Measurements from ENCODE around the gene TLR1. TPM values are rescaled to one million over a fixed set of nuclear protein-coding genes. Genes with fewer than 3 reads are reported as not detected.
"Not testable (repeated sequence)": the region's sequence is repeated elsewhere in the genome, so short reads cannot be mapped to it uniquely, and the experiment has no call there.

TLR1 gene
- total RNA-seq, 1 donor from 2014 or later: 1.9 TPM

DNA sequence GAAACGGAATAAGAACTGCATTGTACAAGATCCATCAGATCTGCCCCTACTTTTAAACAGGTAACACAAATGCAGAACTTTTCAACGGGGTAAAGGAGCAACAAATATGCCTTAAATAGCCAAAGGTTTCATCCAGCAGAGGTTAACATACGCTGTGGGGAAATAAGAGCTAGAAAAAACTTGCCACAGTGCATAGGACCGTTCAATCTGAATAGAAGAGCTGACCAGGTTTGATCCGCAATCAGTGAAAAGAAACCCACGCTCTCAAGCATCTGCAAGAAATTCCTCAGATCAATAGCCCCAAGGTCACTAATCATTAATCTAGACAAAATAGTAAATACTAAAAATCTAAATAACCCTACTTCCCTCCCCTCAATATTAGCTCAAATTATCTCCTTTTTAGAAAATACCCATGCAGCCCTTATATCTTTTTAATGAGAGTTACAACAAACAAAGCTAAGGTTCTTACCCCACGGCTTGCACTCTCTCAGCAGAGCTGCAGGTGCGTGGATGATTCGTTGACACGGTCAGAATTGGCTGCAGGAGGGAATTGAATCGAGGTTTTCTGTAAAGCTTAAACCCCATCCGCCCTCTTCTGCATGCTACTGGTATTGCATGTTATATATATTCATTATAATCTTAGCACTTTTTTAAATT is 22.0 kb downstream of the TLR1 start, which contains the start of gene TLR10:
TLR10 (minus strand) TSS at position 539 of the 657 bp plus-strand sequence. CDS start 7,400 bp downstream, outside the sequence.
- no peak within 1 kb of the TSS for H3K4me3 Mint-ChIP-seq
- H3K36me3 Mint-ChIP-seq (ENCODE audit: low read depth): peaks cover 2% of the 10 kb centered on the region
- H3K9me3 Mint-ChIP-seq: no peaks in the 10 kb centered on the region
- peaks cover 11% of the 10 kb centered on the region for H3K4me1 Mint-ChIP-seq (ENCODE audit: low read depth)
- intact Hi-C loops (cut with micrococcal nuclease): loop anchor here (1.0 kb wide), 5 partner anchors 22 to 720 kb away; partner anchors contain the start of genes TLR1 and TLR6
- H3K27me3 Mint-ChIP-seq (ENCODE audit: insufficient read depth): peaks cover 1% of the 10 kb centered on the region
- no peak for DNase-seq (ENCODE audit: low spot score)
- no peak within 1 kb of the TSS for H3K27ac Mint-ChIP-seq

DNA sequence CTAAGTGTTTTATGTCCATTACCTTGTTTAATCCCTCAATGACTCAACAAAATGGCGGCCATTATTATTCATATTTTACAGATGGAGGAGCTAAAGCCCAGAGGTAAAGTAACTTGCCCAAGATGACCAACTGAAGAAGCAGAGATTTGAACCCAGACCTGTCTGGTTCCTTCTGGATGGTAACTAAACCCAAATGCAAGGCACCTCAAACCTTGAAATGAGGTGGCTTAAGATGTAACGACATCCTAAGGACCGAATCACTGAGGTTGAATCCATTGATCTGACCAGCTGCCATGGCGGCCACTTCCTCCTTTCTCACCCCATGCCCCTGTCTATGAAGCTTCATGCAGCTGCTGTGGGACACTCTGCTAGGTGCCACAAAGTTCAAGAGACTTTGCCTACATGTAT is 22.7 kb downstream of the TLR1 start:
- no peak overlapping the region for H3K27ac Mint-ChIP-seq
- H3K36me3 Mint-ChIP-seq (ENCODE audit: low read depth): peaks cover 5% of the 10 kb centered on the region
- H3K4me3 Mint-ChIP-seq: no peak overlapping the region
- peaks cover 5% of the 10 kb centered on the region for H3K9me3 Mint-ChIP-seq
- peaks cover 1% of the 10 kb centered on the region for H3K27me3 Mint-ChIP-seq (ENCODE audit: insufficient read depth)
- peaks cover 11% of the 10 kb centered on the region for H3K4me1 Mint-ChIP-seq (ENCODE audit: low read depth)
- intact Hi-C loops (cut with micrococcal nuclease): no loop called here
- no peak for DNase-seq (ENCODE audit: low spot score)

DNA sequence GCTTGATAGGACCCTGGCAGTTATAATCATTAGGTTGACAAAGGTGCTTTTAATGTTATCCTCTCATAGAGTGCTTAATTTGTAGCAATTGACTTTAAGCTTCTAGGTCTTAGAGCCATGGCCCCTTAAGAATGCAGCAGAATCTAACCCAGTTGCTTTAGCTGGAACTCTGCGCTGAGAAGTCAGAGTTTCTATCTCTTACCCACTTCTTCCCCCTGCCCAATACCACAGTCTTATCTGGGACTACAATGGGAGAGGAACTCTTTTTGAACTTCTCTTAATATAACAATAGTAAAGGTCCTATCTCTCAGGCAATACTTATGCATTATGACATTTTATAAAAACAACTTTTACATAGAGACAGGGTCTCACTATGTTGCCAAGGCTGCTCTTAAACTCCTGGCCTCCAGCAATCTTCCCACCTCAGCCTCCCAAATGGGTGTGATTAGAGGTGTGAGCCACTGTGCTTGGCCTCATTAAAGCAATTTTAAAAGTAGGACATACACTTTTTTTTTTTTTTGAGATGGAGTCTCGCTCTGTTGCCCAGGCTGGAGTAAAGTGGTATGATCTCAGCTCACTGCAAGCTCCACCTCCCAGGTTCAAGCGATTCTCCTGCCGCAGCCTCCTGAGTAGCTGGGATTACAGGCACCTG is 23.6 kb downstream of the TLR1 start:
- DNase-seq (ENCODE audit: low spot score): no peak
- no peak overlapping the region for H3K4me3 Mint-ChIP-seq
- H3K27ac Mint-ChIP-seq: no peak overlapping the region
- H3K4me1 Mint-ChIP-seq (ENCODE audit: low read depth): peaks cover 6% of the 10 kb centered on the region
- H3K27me3 Mint-ChIP-seq (ENCODE audit: insufficient read depth): peaks cover 1% of the 10 kb centered on the region
- peaks cover 6% of the 10 kb centered on the region for H3K9me3 Mint-ChIP-seq
- intact Hi-C loops (cut with micrococcal nuclease): no loop called here
- H3K36me3 Mint-ChIP-seq (ENCODE audit: low read depth): peaks cover 3% of the 10 kb centered on the region

DNA sequence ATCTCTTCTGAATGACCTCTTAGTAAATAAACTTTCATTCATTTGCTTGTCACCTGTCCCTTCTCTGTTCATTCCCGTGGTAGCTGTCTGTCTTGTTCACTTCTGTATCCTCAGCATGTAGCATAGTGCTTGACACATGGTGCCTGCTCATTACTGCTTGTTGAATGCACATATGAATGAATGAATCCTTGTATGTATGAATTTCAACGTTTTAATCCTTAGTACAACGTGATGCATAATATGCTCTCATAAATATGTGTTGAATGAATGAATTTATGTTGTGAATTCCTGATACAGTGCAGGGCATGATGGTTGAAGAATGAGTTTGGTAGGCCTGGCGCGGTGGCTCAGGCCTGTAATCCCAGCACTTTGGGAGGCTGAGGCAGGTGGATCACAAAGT is 24.8 kb downstream of the TLR1 start:
- intact Hi-C loops (cut with micrococcal nuclease): no loop called here
- no peak for DNase-seq (ENCODE audit: low spot score)
- H3K9me3 Mint-ChIP-seq: peaks cover 6% of the 10 kb centered on the region
- peaks cover 3% of the 10 kb centered on the region for H3K36me3 Mint-ChIP-seq (ENCODE audit: low read depth)
- H3K4me3 Mint-ChIP-seq: no peak overlapping the region
- no peak overlapping the region for H3K27ac Mint-ChIP-seq
- H3K27me3 Mint-ChIP-seq (ENCODE audit: insufficient read depth): peaks cover 4% of the 10 kb centered on the region
- H3K4me1 Mint-ChIP-seq (ENCODE audit: low read depth): peaks cover 5% of the 10 kb centered on the region

DNA sequence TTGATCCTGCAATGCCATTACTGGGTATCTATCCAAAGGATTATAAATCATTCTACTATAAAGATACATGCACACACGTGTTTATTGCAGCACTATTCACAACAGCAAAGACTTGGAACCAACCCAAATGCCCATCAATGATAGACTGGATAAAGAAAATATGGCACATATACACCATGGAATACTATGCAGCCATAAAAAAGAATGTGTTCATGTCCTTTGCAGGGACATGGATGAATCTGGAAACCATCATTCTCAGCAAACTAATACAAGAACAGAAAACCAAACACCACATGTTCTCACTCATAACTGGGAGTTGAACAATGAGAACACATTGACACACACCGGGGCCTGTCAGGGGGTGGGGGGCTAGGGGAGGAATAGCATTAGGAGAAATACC is 26.7 kb downstream of the TLR1 start:
- H3K4me3 Mint-ChIP-seq; intact Hi-C loops (cut with micrococcal nuclease); H3K4me1 Mint-ChIP-seq (ENCODE audit: low read depth); H3K9me3 Mint-ChIP-seq; H3K36me3 Mint-ChIP-seq (ENCODE audit: low read depth); DNase-seq (ENCODE audit: low spot score); H3K27ac Mint-ChIP-seq: not testable (repeated sequence)
- peaks cover 17% of the 10 kb centered on the region for H3K27me3 Mint-ChIP-seq (ENCODE audit: insufficient read depth)

DNA sequence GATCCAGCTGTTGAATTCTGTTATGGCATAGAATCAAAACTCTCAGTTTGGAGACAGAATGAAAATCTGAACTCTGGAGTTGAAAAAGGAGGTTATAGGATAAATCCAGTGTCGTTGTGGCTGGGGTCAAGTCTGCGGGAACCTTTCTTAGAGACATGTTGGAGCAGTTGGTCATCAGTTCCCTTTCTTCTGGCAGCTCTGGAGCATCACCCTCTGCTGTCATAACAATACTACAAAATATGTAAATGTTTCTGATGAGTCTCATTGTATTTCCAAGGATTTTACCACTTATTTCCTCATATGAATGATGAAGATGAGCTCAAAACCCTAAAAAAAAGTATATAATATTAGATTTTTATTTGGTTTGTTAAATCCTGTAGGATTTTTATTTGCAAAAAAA is 29.3 kb downstream of the TLR1 start:
- Mint-ChIP-seq H3K27me3 (ENCODE audit: insufficient read depth) (peaks cover 21% of the 10 kb centered on the region), H3K27ac (no peak overlapping the region), H3K9me3 (peaks cover 6% of the 10 kb centered on the region), H3K4me1 (ENCODE audit: low read depth) (no peaks in the 10 kb centered on the region), H3K36me3 (ENCODE audit: low read depth) (peaks cover 5% of the 10 kb centered on the region), H3K4me3 (no peak overlapping the region)
- intact Hi-C loops (cut with micrococcal nuclease): no loop called here
- no peak for DNase-seq (ENCODE audit: low spot score)

DNA sequence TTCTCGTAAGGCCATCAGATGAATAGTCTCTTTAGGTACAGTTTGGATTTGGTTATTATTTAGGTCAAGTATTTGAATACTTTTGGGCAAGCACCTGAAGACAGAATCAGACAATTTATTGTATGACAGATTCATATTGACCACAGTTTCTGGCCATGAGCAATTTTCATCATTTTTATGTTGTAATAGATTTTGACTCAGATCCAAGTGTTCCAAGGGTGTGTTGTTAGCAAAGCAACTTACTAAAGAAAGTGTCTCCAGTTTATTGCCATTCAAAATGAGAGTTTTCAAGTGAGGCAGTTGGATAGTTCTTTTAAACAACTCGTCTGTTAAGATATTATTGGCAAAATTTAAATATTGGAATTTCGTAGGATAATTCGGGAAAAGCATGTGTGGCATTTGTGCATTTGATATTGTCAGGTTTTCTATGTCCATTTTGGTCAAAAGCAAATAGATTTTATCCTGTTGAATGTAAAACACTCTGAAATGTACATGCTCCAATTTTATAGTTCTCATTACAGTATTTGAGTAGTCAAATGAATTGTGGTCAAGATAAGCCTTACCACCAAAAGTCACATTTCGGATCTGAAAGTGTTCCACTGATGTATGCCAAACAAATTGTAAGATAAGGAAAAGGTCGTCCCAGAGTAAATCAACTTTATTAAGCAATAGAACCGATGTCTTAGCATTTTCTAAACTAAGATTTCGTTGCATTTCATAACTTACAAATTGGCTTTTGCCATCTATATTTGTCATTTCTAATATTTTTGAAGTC is 30.2 kb downstream of the TLR1 start:
- no peak for DNase-seq (ENCODE audit: low spot score)
- Mint-ChIP-seq H3K36me3 (ENCODE audit: low read depth) (peaks cover 5% of the 10 kb centered on the region), H3K4me1 (ENCODE audit: low read depth) (no peaks in the 10 kb centered on the region), H3K9me3 (peaks cover 6% of the 10 kb centered on the region), H3K4me3 (no peak overlapping the region), H3K27me3 (ENCODE audit: insufficient read depth) (peaks cover 21% of the 10 kb centered on the region), H3K27ac (no peak overlapping the region)
- intact Hi-C loops (cut with micrococcal nuclease): no loop called here

DNA sequence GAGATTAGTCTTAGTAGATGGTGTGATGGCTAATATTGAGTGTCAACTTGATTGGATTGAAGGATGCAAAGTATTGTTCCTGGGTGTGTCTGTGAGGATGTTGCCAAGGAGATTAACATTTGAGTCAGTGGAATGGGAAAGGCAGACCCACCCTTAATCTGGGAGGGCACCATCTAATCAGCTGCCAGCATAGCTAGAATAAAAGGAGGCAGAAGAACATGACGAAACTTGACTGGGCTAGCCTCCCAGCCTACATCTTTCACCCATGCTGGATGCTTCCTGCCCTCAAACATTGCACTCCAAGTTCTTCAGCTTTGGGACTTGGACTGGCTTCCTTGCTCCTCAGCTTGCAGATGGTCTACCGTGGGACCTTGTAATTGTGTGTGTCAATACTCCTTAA is 34.3 kb downstream of the TLR1 start:
- H3K4me1 Mint-ChIP-seq (ENCODE audit: low read depth); H3K4me3 Mint-ChIP-seq; H3K9me3 Mint-ChIP-seq; DNase-seq (ENCODE audit: low spot score); H3K36me3 Mint-ChIP-seq (ENCODE audit: low read depth); intact Hi-C loops (cut with micrococcal nuclease); H3K27ac Mint-ChIP-seq: not testable (repeated sequence)
- peaks cover 22% of the 10 kb centered on the region for H3K27me3 Mint-ChIP-seq (ENCODE audit: insufficient read depth)

DNA sequence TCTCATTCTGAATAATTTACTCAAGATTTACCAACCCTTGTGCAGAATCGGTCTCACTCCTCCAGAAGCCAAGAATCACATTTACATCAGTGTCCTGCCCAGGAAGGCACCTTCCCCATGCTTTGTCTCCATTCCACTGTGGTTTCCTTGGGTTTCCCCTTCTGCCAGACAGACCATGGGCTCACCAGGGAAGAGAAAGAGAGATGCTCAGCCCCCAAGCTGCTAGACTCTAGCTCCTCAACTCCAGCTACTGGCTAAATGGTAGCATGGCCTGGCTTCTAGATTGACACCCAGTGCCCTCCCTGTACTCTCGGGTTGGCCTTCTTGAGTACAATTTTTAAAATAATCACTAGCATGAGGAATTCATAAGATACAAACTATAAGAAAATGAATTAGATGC is 34.7 kb downstream of the TLR1 start:
- Mint-ChIP-seq H3K9me3 (peaks cover 5% of the 10 kb centered on the region), H3K36me3 (ENCODE audit: low read depth) (peaks cover 4% of the 10 kb centered on the region), H3K4me1 (ENCODE audit: low read depth) (no peaks in the 10 kb centered on the region), H3K27ac (no peak overlapping the region), H3K27me3 (ENCODE audit: insufficient read depth) (peaks cover 20% of the 10 kb centered on the region), H3K4me3 (no peak overlapping the region)
- intact Hi-C loops (cut with micrococcal nuclease): no loop called here
- no peak for DNase-seq (ENCODE audit: low spot score)

DNA sequence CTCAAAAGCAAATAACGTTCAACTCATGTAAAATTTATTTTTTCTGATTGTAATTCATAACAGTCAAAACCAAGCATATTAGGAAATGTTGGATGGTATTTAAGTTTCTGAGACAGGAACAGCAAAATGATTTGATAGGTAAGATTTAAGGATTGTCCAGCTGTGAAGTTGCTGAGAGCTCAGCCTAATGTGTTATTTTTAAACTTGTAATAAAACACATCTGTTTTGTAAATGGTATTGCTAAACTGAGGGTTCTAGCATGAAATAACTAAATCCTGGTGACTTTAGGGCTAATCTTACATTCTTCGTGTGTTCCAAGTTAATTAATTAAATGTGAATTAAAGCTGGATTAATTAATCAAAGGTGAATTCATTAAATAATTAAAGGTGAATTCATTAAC is 35.1 kb downstream of the TLR1 start:
- intact Hi-C loops (cut with micrococcal nuclease): no loop called here

DNA sequence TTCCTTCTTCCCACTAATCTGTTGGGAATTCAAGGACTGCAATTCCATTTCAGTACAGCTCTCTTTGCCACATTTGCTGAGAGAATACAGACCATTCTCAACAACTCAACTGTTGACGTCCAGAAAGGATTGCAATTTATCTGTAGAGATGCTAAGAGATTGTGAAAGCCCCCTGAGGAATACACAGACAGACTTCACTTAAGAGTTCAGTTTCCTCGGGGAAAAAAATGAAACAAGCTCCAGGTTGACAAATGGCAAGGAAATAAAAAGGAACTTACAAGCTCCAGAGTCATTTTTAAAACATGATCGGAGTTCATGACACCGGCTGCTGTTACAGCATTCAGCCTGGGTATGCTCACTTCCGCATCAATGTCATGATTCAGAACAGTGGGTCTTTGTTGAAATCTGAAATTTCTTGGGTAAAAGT is 35.6 kb downstream of the TLR1 start:
- Mint-ChIP-seq H3K36me3 (ENCODE audit: low read depth) (peaks cover 2% of the 10 kb centered on the region), H3K27ac (no peak overlapping the region), H3K4me3 (no peak overlapping the region), H3K9me3 (peaks cover 5% of the 10 kb centered on the region), H3K4me1 (ENCODE audit: low read depth) (peaks cover 4% of the 10 kb centered on the region), H3K27me3 (ENCODE audit: insufficient read depth) (peaks cover 15% of the 10 kb centered on the region)
- DNase-seq (ENCODE audit: low spot score): no peak
- intact Hi-C loops (cut with micrococcal nuclease): no loop called here

More for the DNA sequence above, 35.1 kb downstream of the TLR1 start:
- H3K4me3 Mint-ChIP-seq: no peak overlapping the region
- H3K36me3 Mint-ChIP-seq (ENCODE audit: low read depth): peaks cover 2% of the 10 kb centered on the region
- no peak for DNase-seq (ENCODE audit: low spot score)
- H3K27me3 Mint-ChIP-seq (ENCODE audit: insufficient read depth): peaks cover 18% of the 10 kb centered on the region
- peaks cover 5% of the 10 kb centered on the region for H3K9me3 Mint-ChIP-seq
- no peak overlapping the region for H3K27ac Mint-ChIP-seq
- peaks cover under 1% of the 10 kb centered on the region for H3K4me1 Mint-ChIP-seq (ENCODE audit: low read depth)

DNA sequence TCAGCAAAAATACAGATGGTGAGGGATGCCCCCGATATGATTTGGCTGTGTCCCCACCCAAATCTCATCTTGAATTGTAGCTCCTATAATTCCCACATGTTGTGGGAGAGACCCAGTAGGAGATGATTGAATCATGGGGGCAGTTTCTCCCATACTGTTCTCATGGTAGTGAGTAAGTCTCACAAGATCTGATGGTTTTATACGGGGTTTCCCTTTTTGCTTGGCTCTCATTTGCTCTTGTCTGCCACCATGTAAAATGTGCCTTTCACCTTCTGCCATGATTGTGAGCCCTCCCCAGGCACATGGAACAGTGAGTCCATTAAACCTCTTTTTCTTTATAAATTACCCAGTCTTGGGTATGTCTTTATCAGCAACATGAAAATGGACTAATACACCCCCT is 37.7 kb downstream of the TLR1 start:
- H3K9me3 Mint-ChIP-seq; H3K4me3 Mint-ChIP-seq; H3K36me3 Mint-ChIP-seq (ENCODE audit: low read depth); intact Hi-C loops (cut with micrococcal nuclease); H3K27ac Mint-ChIP-seq; DNase-seq (ENCODE audit: low spot score); H3K27me3 Mint-ChIP-seq (ENCODE audit: insufficient read depth): not testable (repeated sequence)
- H3K4me1 Mint-ChIP-seq (ENCODE audit: low read depth): peaks cover 10% of the 10 kb centered on the region

DNA sequence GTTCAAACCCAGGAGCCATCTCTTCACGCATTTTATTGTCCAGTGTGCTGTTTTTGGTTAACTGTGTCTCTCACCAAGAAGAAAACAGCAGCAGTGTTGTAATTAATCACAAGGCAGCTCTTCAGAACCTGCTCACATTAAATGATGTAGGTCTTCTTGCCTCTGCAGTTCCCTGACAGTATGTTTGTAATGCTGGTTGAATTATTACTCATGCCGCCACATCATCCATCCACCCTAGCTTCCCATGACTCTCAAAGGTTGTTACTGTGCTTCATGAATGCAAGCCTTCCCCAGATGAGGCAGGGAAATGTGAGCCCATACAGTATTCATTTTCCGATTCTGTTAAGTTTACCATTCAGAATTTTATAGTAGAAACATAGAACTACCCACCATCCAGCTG is 39.2 kb downstream of the TLR1 start:
- no peak for DNase-seq (ENCODE audit: low spot score)
- intact Hi-C loops (cut with micrococcal nuclease): no loop called here
- Mint-ChIP-seq H3K9me3 (peaks cover 5% of the 10 kb centered on the region), H3K27ac (no peak overlapping the region), H3K4me3 (no peak overlapping the region), H3K36me3 (ENCODE audit: low read depth) (peaks cover 4% of the 10 kb centered on the region), H3K4me1 (ENCODE audit: low read depth) (peaks cover 24% of the 10 kb centered on the region), H3K27me3 (ENCODE audit: insufficient read depth) (peaks cover 1% of the 10 kb centered on the region)

Data from activated T-helper 1 cell treated with anti-CD3 and anti-CD28 coated beads, Interleukin-12 subunit alpha, Interleukin-12 subunit beta, Interleukin-2, Interleukin-4 antibody, amounts not matched to agents 30 ng/mL and 10 ng/mL and 1 ng/mL, durations not matched to agents 14 hours and 24 hours and 36 hours (primary cell).